ENCODE measurements around the gene HEXB.
"Not testable (repeated sequence)": the region's sequence is repeated elsewhere in the genome, so short reads cannot be mapped to it uniquely, and the experiment has no call there.

- not testable (repeated sequence) for TF ChIP-seq CTCF (IDR thresholded peaks at IDR 0.05; ENCODE audit: low read length); EZH2 (IDR thresholded peaks at IDR 0.05; ENCODE audit: borderline replicate concordance, low read length)
Observed at GRCh38 chr5:74679300-74679699, 5.7 kb upstream of the HEXB start.

Data from OCI-LY1 (cell line).